GM19455 (cell line): ENCODE results near the gene SLC7A1.

Experiments
- ATAC-seq: cut with Tn5 transposase; IDR thresholded peaks from one replicate; pipeline ENCODE4 v1.9.1; 2021; ENCODE audit not compliant: unreplicated experiment

Gene SLC7A1

DNA sequence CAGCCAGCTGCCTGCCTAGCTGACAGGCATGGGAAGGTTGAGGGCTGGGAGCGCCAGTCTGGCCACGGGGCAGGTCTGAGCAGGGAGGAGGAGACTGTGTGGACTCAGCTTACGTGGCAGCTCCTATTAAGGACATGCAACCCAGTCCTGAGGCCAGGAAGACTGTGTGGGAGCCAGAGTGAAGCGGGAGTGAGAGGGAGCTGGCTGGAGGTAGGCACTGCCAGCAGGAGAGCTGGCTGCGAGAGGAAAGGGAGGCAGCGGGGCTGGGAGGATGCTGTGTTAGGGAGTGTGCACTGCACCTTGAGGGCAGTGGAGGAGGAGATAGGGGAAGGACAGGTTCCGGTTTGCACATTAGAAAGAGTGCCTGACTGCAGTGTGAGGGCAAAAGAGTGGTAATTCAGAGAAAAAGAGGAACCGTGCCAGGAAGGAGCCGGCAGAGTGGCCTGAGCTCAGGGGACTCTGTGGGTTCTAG, 99.2 kb downstream of the SLC7A1 start:
- ATAC-seq: no peak

DNA sequence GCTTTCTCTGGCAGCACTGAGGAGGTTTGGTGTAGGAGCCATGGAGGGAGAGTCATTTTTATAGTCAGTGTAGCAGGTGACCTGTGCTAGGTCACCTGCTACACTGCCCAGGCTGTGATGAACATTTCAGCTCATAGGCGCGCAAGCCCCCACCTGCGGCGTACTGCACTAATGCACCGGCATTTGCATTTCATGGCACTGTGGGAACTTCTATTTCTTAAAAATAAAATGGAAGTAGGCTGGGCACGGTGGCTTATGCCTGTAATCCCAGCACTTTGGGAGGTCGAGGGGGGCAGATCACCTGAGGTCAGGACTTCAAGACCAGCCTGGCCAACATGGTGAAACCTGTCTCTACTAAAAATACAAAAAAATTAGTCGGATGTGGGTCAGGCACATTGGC, 101.0 kb downstream of the SLC7A1 start:
- no peak for ATAC-seq

DNA sequence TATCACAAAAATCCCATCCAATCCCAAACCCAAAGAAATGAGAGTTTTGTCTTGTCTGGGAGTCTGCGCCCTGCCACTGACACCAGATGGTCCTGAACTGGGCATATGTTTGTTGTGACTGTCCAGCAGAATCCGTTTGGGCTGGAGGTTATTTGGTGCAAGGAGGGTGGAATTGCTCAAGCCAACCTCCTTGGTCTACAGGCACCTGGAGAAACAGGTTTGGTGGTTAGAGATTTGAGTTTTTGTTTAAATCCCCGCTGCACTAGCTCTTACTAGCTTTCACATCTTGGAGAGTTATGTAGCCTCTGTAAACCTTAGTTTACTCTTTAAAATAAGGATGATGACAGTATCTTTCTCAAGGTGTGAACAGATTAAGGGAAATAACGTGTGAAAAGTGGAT, 101.7 kb downstream of the SLC7A1 start:
- ATAC-seq: no peak

DNA sequence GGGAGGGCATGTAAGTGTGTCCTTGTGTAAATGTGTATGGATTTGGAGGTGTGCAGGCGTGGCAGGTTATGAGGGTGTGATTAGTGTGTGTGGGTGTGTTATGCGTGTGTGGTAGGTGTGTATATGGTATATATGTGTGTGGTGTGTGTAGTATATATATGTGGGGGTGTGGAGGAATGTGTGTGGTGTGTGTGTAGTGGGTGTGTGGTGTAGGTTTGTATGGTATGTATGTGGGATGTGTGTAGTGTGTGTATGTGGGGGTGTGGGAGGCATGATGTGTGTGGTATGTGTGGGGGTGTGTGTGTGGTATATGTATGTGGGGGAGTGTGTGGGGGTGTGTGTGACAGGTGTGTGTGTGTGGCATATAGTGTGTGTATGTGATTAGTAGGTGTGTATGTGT, 104.2 kb downstream of the SLC7A1 start:
- no peak for ATAC-seq

DNA sequence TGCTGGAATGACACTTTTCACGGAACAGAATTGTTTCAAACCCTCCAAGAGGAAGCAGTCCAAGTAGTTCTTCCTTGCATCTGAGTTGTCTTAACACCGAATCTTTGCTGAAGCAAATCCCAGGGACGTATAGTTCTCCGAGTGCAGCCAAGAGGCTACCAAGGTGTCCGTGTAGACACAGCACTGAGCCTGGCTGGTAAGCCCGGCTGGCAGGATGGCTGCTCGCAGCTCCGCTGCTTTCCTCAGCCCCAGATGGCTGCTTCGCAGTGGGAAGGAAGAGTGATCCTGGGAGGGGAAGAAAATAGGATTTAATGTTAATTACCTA, 105.0 kb downstream of the SLC7A1 start:
- no peak for ATAC-seq

DNA sequence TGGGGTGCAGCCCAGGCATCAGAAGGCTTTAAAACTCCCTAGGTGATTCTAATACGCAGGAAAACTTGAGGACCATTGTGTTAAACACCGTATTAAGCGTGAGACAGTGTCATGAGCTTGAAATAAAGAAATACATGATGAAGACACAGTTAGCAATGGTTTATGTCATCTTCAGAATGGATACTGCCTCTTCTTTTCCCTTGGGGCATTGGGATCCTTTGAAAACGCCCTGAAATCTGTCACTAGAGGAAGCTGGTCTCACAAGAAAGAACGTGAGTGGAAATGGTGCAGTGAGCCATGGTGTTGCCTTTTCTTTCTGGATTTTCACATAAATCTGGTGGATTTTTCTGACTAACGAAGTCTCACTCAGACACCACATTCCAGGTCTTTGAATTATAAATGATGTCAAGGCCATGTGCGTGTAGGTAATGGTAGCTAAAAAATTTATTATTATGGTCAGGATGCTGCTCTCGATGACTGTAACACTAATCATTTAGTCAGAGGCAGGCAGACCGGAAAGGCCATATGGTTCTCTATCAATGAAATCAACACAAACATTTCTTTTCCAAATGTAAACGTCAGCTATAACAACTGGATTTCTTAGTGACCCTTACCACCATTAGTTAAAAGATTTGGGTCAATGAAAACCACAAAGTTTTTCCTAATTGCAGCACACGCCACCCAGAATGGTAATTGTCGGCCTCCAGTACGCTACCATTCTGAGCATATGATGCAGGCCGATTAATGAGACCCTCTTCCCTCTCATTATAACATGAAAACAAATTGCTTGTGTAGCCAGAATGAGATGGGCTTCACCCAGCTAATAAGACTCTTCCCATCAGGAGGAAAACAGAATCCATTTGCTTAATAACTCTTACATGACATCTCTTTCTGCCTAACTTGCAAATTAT, 105.6 kb downstream of the SLC7A1 start:
- no peak for ATAC-seq

DNA sequence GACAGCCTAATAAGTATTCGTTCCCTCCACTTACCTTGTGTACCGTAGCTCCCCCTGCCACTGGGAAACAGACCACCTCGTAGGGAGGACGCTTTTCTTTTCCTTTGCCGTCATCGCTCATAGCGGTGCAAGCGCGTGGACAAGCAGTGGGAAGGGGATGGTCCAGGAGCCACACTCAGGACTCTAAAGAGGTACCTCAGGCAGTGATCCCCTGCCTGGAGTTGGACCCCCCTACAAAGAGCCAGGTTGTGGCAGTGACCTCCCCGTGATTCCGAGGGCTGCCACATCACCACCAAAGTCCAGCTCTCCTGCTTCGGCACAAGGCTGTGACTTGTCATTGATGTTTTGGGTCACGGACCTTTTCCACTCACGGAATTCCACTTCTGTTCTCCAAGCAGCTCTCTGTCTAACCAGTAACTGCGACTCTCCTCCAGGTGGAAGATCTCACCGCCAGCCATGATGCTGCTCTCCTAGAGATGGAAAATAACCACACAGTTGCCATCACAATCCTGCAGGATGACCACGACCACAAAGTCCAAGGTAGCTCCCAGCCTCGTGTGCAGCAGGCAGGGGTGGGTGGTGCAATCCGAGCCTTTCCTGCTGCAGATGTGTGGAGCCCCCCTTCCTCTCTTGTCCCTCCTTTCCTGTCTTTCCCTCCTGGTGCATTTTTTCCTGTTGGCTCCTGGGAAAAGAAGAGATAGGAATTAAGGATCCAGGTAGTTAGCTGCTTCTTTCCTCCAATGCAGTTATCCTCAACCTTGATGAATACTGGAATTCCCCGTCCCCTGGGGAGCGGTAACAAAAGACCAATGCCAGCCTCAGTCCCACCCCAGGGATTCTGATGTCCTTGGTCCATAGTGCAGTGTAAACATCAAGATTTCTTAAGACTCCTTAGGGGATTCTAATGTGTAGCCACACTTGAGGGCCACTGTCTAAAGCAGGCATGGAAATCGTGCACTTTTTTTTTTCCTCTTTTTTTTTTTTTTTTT, 107.7 kb downstream of the SLC7A1 start:
- ATAC-seq: no peak

DNA sequence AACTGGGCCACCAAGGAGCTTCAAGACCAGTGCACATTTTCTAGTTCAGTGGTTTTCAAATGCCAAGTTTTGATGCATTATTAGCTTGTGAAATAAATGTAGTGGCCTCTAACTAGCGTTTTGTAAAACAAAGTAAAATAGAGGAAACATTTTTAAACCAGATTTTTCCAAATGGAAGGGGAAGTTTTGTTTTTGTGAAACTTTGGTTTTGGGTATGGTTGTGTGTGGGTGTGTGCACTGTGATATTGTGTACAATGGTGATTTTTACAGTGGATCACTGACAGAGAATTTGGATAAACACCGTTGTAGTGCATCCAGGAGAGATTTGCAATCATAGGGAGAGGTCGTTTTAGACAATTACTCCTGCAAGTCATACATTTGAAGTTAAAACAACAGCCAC, 108.9 kb downstream of the SLC7A1 start:
- no peak for ATAC-seq

DNA sequence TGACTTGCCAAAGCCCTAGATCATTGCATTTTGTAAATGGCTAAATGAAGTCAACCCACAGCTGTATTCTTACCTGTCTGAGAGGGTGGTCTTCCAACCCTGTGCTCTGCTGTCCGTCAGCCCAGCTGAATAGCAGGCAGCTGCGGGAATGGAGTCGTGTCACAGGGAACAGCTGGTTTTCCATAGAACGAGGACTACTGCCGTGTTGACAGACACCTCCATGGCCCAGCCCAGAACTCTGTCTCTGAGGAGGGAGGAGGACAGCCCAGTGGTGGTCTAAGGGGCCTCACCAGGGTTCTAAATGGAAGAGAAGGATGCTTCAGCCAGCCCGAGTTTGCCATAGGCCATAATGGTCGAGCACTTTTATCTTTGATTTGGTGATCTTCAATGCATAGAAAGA, 110.7 kb downstream of the SLC7A1 start:
- no peak for ATAC-seq

DNA sequence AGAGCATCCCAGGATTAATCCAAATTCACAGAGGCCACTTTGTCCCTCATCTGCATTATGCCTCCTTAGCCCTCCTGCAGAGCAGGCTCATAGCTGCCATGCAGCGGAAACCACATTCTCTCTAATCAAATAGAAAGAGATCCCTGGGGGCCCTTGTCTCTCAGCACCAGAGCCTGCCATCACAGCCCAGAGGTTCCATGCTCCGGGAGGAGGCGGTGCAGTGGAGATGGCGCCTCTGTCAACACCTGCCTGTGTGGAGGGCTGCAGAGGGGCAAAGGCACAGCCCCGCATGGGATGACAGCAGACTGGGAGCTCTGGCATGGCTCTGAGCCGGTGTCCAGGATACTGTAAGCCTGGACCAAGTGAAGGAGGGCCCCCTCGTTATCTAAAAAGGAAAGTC, 111.3 kb downstream of the SLC7A1 start:
- ATAC-seq: no peak

DNA sequence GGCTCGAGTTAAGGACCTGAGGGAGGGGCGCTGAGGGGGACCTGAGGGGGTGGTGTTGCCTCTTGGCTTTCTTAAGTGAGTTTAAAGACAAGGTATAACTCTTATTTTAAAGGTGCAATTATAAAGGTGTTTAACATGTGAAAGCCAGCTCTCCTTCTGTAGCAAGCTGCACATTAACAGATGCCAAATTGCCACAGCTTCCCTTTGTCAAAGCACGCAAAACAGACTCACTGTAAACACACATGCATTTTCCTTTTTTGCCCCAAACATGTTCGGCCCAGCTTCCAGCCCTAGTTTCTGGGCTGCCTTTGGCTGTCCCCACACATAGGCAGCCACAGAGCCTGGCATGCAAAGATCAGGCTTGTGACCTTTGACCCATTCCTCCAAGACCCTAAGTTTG, 111.9 kb downstream of the SLC7A1 start:
- no peak for ATAC-seq

DNA sequence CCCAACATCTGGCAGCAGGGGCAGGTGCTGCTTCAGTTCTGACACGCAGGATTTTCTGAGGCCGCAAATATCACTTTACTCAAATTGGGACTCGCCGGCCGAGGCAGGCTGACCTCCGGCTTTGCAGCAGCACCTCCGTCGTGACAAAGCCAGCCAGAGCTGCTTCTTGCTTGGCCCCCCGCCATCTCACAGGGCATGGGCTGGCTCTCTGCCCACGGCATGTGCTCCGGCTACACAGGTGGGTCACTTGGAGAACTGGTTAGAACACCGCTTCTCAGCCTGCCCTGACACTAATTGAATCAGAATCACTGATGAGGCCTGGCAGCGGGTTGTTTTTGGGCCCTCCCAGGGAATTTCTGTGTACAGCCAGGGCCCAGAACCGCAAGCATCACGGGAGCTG, 112.3 kb downstream of the SLC7A1 start:
- no peak for ATAC-seq

DNA sequence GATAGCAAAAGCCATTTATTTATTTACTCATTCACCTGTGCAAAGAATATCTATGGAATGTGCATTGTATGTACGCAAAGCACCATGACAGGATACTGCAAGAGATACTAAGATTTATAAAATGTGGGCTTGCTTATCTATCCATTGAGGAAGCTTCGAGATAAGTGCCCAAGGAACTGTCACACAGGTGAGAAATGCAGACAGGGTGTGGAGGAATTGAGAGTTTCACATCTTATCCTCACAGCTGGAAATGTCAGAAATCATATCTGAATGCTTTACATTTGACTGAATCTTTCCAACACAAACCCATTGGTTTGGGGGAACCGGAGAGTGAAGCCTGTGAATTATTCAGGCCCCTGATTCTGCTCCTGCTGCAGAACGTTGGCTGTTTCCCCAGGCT, 113.0 kb downstream of the SLC7A1 start:
- no peak for ATAC-seq

DNA sequence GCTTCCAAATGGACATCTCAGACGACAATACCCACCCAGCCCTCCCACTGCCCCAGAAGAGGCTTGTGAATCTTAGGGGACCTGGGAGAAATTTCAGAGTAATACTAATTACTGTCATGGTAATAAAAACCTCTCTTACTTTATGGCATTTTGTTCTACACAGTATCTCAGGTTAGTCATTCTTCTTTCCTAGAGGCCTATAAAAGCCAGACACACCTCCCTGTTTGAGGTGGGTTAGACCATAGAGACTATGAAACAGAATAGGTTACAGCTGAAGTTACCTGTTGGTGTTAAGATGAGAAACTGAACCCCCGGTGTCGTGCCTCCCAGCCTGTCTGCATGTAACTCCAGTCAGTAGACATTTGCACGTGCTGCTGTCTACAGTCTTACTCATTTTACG, 113.9 kb downstream of the SLC7A1 start:
- no peak for ATAC-seq

DNA sequence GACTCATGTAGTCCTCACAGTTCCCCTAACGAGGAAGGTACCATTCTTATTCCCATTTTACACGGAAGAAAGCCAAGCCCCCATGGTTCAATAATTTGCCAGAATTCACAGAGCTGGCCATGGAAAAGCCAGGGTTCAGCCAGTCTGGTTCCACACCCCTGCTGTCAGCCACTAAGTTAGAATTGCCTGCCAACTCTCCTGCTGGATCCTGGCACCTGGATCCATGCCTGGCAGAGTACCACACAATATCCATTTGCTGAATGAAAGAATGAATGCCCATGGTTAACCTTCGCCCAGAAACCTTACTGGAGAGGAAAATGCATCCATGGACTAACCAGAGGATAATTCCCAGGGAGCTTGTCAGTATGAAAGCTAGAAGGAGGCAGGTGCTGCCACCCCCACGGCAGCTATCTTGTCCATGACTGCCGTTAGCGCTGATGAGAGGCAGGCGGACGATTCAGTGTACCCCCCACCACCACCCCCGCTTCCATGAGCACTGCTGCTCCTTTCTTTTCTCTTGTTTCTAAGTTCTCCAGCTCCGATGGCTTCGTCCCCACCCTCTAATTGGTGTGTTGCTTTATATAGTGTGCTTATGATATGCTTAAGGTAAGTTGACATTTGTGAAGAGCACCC, 114.5 kb downstream of the SLC7A1 start:
- no peak for ATAC-seq

DNA sequence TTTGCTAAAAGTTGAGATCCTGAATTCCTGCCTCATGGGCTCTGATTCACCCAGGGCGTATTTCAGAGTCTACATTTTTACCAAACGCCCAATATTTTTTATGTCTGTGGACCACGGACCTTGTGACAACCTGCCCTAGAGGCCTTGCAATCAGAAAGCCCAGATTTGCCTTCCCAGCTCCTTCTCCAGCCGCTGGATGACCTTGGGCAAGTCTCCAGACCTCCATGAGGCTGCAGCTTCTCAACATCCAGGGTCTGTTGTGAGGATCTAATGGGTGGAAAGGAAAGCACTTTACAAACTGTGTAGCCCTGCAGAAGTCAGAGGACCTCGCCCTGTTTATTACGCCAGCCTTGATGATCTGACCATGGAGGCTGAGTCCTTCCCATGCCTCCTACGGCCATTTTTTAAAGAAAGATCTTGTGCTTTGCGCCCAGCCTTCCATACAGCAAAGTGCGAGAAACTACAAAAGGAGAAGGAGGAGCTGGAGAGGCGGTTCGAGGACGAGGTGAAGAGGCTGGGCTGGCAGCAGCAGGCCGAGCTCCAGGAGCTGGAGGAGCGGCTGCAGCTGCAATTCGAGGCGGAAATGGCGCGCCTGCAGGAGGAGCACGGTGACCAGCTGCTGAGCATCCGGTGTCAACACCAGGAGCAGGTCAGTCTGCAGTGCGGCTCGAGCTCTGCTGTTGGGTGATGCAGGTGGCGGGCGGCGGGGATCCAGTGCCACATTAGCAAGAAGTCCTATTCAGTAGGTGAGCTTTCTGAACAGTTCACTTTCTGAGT, 115.6 kb downstream of the SLC7A1 start:
- ATAC-seq: no peak

DNA sequence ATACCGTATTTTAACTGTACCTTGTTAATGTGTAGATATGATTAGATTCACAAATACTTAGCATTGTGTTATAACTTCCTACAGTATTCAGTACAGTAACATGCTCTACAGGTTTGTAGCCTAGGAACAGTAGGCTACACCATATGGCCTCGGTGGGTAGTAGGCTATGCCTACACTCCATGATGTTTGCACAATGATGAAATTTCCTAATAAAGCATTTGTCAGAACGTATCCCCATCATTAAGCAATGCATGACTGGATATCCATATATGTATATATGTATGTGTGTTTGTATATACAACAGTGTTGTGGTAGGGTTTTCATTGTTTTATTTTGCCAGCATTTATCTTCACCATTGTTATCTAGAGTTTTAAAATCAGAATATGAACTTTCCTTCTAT, 119.4 kb downstream of the SLC7A1 start:
- no peak for ATAC-seq

DNA sequence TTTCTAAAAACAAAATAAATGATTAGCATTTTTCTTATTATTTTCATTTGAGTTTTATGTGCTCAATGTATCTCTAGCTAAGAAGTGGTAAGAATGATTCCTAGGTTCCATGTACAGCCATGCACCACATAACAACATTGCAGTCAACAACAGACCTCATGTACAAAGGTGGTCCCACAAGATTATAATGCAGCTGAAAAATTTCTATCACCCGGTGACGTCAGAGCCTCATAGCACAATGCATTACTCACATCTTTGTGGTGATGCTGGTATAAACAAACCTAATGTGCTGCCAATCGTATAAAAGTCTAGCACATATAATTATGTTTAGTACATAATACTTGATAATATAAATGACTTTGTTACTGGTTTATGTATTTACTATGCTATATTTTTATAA, 120.5 kb downstream of the SLC7A1 start:
- ATAC-seq: no peak

DNA sequence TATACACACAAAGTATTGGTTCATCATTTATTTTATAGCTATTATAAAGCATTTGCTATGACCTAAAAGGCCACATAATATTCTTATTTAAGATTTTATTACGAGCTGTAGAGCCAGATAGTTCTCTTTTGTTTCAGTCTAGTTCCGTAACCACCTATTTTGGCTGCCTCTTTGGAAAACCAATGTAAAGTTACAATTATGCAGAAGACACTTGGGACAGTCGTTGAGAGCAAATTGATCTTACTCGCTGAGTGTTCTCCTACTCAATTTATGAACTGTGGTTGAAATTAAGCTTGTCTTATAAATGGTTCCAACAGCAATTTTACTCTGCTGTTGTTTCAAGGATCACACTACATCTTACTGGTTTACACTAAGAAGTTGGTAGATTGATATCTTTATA, 122.3 kb downstream of the SLC7A1 start:
- ATAC-seq: no peak

DNA sequence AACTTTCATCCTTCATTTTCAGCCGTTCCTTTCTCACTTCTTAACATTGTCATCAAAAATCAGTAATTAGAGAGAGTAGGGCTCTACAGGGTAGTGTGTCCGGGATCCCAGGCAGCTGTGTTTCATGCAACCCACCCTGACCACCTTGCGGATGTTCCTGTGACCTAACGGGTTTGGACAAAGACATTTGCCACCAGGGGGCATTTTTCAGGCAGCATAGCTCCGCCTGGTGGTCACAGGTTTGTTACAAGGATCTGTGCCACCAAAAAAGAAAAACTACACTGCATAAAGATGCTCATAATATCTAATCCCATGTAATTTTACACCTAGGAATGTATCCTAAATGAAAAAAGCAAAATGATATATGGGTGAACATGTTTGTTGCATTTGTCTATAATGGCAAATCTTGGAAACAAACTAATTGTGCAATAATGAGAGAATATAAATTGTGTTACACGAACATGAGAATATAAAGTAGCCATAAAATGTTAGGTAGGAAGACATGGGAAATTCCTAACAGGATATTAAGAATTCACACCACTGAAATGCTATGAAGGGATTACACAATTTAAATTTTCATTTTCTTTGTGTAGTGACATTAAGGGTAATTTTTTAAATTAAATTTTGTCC, 123.0 kb downstream of the SLC7A1 start:
- peak; percentile 64 for ATAC-seq
